A549 (cell line): Measurements from ENCODE around the gene METTL9. TPM values are rescaled to one million over a fixed set of nuclear protein-coding genes. Genes with fewer than 3 reads are reported as not detected.
A peak's percentile ranks its signal among the peaks of the same experiment; 100 is the strongest.

Experiments
- ATAC-seq, 2 experiments: fragments of 200-7000 bp in 1 of 2; fragments of >200 bp in 1 of 2; cut with Nextera tagmentation in 1 of 2; cut with Tn5 transposase in 1 of 2; 3 replicates each; pipeline versions ENCODE4 v1.8.0 to v1.9.1; 2018 to 2020; ENCODE audit warnings: mild to moderate bottlenecking in 1 of 2, moderate library complexity in 1 of 2
- CTCF ChIA-PET: fragments of 300-600 bp; sonication (Branson Sonifier 250); formaldehyde crosslinking; extraction: SDS; loops from one replicate; lab custom pipeline; 2021; ENCODE audit warnings: antibody characterized with exemption, inconsistent platforms; lab: Yijun Ruan, JAX
- POLR2A ChIA-PET: fragments of 350-600 bp; formaldehyde crosslinking; extraction: SDS; loops from one replicate; lab custom pipeline; 2021; ENCODE audit warnings: antibody characterized with exemption, inconsistent platforms; lab: Yijun Ruan, JAX
- DNase-seq, 2 experiments: peaks; one replicate each; pipeline versions ENCODE4 v3.0.0 to v3.0.0-alpha.2; 2011 to 2016; ENCODE audit warnings: low read depth in 1 of 2, low spot score in 1 of 2
- FAIRE-seq: peaks from 2 replicates; lab custom pipeline; 2011; peaks lifted over from hg19 to GRCh38; lab: Jason Lieb, UNC
- H3K27ac ChIP-seq, 2 experiments: fragments of >200 bp; sonication (Bioruptor Twin); formaldehyde crosslinking; 3 replicates each; pipeline ENCODE4 v1.5.1; 2016 to 2017
- H3K4me1 ChIP-seq: fragments of >200 bp; sonication (Bioruptor Twin); formaldehyde crosslinking; 3 replicates; pipeline ENCODE4 v1.6.1; 2016
- H3K4me2 ChIP-seq: fragments of >200 bp; sonication (Bioruptor Twin); formaldehyde crosslinking; 3 replicates; pipeline ENCODE4 v1.6.1; 2016
- H3K4me3 ChIP-seq: fragments of >200 bp; sonication (Bioruptor Twin); formaldehyde crosslinking; 3 replicates; pipeline ENCODE4 v1.5.1; 2016
- H3K9me3 ChIP-seq: fragments of >200 bp; sonication (Bioruptor Twin); formaldehyde crosslinking; 3 replicates; pipeline ENCODE4 v1.6.1; 2016
- CBX2 ChIP-seq: fragments of 200-600 bp; sonication (generic); IDR thresholded peaks from 2 replicates; pipeline ENCODE4 v1.6.1; 2016; ENCODE audit warnings: low read depth, mild to moderate bottlenecking, borderline replicate concordance
- CBX8 ChIP-seq: fragments of 200-600 bp; sonication (generic); IDR thresholded peaks from 2 replicates; pipeline ENCODE4 v1.6.1; 2016
- CEBPB ChIP-seq, 2 experiments: fragments of >200 bp in 1 of 2; sonication (Bioruptor Twin) in 1 of 2; formaldehyde crosslinking in 1 of 2; IDR thresholded peaks; 2 replicates each; pipeline ENCODE4 v1.6.1; 2012 to 2016
- CHD2 ChIP-seq: fragments of 150-350 bp; IDR thresholded peaks from 2 replicates; pipeline ENCODE4 v1.6.1; 2014; ENCODE audit warnings: low read length; ENCODE audit not compliant: partially characterized antibody
- FOSB ChIP-seq: fragments of 250-450 bp; sonication (Bioruptor Pico); IDR thresholded peaks from 2 replicates; pipeline ENCODE4 v1.5.0; 2020; ENCODE audit warnings: mild to moderate bottlenecking, moderate library complexity
- HEYL ChIP-seq: fragments of 250-450 bp; sonication (Bioruptor Pico); IDR thresholded peaks from 2 replicates; pipeline ENCODE4 v1.8.0; 2021; ENCODE audit warnings: mild to moderate bottlenecking, moderate library complexity
- HOXA7 ChIP-seq: fragments of 250-450 bp; sonication (Bioruptor Pico); IDR thresholded peaks from 2 replicates; pipeline ENCODE4 v1.5.0; 2020; ENCODE audit warnings: mild to moderate bottlenecking, moderate library complexity
- HOXB5 ChIP-seq: fragments of 250-450 bp; sonication (Bioruptor Pico); IDR thresholded peaks from 2 replicates; pipeline ENCODE4 v1.5.0; 2020; ENCODE audit warnings: mild to moderate bottlenecking, moderate library complexity
- JUNB ChIP-seq: fragments of >200 bp; sonication (Bioruptor Twin); formaldehyde crosslinking; IDR thresholded peaks from 2 replicates; pipeline ENCODE4 v1.6.1; 2016
- KDM5A ChIP-seq: fragments of 200-600 bp; sonication (generic); IDR thresholded peaks from 2 replicates; pipeline ENCODE4 v1.6.1; 2016; ENCODE audit warnings: antibody characterized with exemption, mild to moderate bottlenecking
- MAX ChIP-seq: IDR thresholded peaks from 2 replicates; pipeline ENCODE4 v1.6.1; 2012
- MYC ChIP-seq: IDR thresholded peaks from 2 replicates; pipeline ENCODE4 v1.6.1; 2012; ENCODE audit warnings: mild to moderate bottlenecking, inconsistent platforms, low read length, improper control_type of control experiment, borderline replicate concordance
- NR3C1 ChIP-seq: fragments of >200 bp; sonication (Bioruptor Twin); formaldehyde crosslinking; IDR thresholded peaks from 3 replicates; pipeline ENCODE4 v1.6.1; 2017
- PBX3 ChIP-seq: IDR thresholded peaks from 2 replicates; pipeline ENCODE4 v1.6.1; 2012
- RAD21 ChIP-seq, 2 experiments: fragments of >200 bp in 1 of 2; sonication (Bioruptor Twin) in 1 of 2; formaldehyde crosslinking in 1 of 2; IDR thresholded peaks in 1 of 2; conservative IDR thresholded peaks in 1 of 2; 2 replicates in 1 of 2; 3 replicates in 1 of 2; pipeline ENCODE4 v1.6.1; 2012 to 2018; ENCODE audit warnings: inconsistent platforms in 1 of 2
- RARB ChIP-seq: fragments of 250-450 bp; sonication (Bioruptor Pico); IDR thresholded peaks from 2 replicates; pipeline ENCODE4 v1.8.0; 2021; ENCODE audit warnings: mild to moderate bottlenecking, moderate library complexity
- RCOR1 ChIP-seq: fragments of 150-350 bp; IDR thresholded peaks from 2 replicates; pipeline ENCODE4 v1.6.1; 2014; ENCODE audit warnings: antibody characterized with exemption, low read length, low read depth
- RFX5 ChIP-seq: fragments of 450-650 bp; IDR thresholded peaks from 2 replicates; pipeline ENCODE4 v1.7.1; 2014; ENCODE audit warnings: antibody characterized with exemption, mild to moderate bottlenecking, moderate library complexity
- ZC3H11A ChIP-seq: fragments of 450-650 bp; IDR thresholded peaks from 2 replicates; pipeline ENCODE4 v1.6.1; 2014; ENCODE audit warnings: antibody characterized with exemption, mild to moderate bottlenecking
- ZFP36 ChIP-seq: fragments of 450-650 bp; IDR thresholded peaks from 2 replicates; pipeline ENCODE4 v1.6.1; 2014; ENCODE audit warnings: borderline replicate concordance; ENCODE audit not compliant: partially characterized antibody
- WGBS: methylation state at CpG from one replicate; pipeline ENCODE4 v1.1.6; 2017; ENCODE audit errors: missing lambda C conversion rate; 5-methylcytosine and 5-hydroxymethylcytosine counted together
- polyA plus RNA-seq, 4 experiments: library from polyadenylated mRNA; depleted of rRNA in 3 of 4; stranded (reverse); fragments of >200 nt; fragmentation: RNase III in 1 of 4; extraction: RNeasy Plus Mini Kit Qiagen cat#74134 plus additional on column Dnase treatment in 1 of 4; gene quantifications; 2 replicates in 3 of 4; 3 replicates in 1 of 4; pipeline ENCODE4 v1.2.3, GENCODE V29; 2011 to 2017
- TF ChIP-seq, protein P1 (sequence below): IDR thresholded peaks from 2 replicates; pipeline ENCODE4 v1.6.1; 2012; ENCODE audit warnings: low read depth, borderline replicate concordance
- TF ChIP-seq, protein P2 (sequence below): fragments of >200 bp; sonication (Bioruptor Twin); formaldehyde crosslinking; IDR thresholded peaks from 2 replicates; pipeline ENCODE4 v1.6.1; 2016

METTL9 gene
- polyA plus RNA-seq, 2 of the 4 experiments (the other 2 are of a cell fraction): 72.2 to 124 TPM

GRCh38 chr16:21663889-21664647 lies 64.7 kb downstream of the METTL9 start, which contains the start of gene OTOA:
OTOA (plus strand) TSS chr16:21663968; CDS start chr16:21678515, 14,547 bp downstream.
- no peak for TF ChIP-seq MYC
- no peak for TF ChIP-seq CBX8
- TF ChIP-seq, protein P1, sequence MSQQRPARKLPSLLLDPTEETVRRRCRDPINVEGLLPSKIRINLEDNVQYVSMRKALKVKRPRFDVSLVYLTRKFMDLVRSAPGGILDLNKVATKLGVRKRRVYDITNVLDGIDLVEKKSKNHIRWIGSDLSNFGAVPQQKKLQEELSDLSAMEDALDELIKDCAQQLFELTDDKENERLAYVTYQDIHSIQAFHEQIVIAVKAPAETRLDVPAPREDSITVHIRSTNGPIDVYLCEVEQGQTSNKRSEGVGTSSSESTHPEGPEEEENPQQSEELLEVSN: no peak
- TF ChIP-seq HOXB5: no peak
- TF ChIP-seq RCOR1: no peak
- no peak for TF ChIP-seq CHD2
- TF ChIP-seq FOSB: no peak
- no peak for TF ChIP-seq RAD21 (conservative IDR thresholded peaks at IDR 0.05 in 1 of 2, IDR thresholded peaks at IDR 0.05 in 1 of 2)
- no peak for TF ChIP-seq RARB (CRISPR knock-in tag)
- TF ChIP-seq, protein P2, sequence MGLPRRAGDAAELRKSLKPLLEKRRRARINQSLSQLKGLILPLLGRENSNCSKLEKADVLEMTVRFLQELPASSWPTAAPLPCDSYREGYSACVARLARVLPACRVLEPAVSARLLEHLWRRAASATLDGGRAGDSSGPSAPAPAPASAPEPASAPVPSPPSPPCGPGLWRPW: no peak
- TF ChIP-seq KDM5A: no peak
- TF ChIP-seq RFX5: no peak
- TF ChIP-seq, all 56 proteins: peak for 0
- peak within 1 kb of the TSS; percentile 50 for H3K4me2 ChIP-seq
- 0 out of 6 replicates have a peak within 1 kb of the TSS, but pooled peaks of 1 of the 2 experiments have one; percentile 18 for H3K27ac ChIP-seq
- 0 out of 3 replicates have a peak within 1 kb of the TSS, but pooled peaks have one; percentile 8 for H3K4me3 ChIP-seq
- CTCF ChIA-PET: interaction anchor here (1.9 kb wide), 1 partner anchor 44 kb away, joined by 5 read pairs; no protein-coding TSS in a partner anchor
- ATAC-seq (peak; percentile 43 to 46; a peak in 2 of 6 replicates), FAIRE-seq (no peak), DNase-seq (no peak)
- POLR2A ChIA-PET: no interaction called here
- no peaks in the 10 kb centered on the region for H3K4me1 ChIP-seq
- no peaks in the 10 kb centered on the region for H3K9me3 ChIP-seq
- WGBS: 65% methylated on average over 18 of the region's 45 CpGs

GRCh38 chr16:21664801-21665492 lies 65.6 kb downstream of the METTL9 start:
- ATAC-seq (no peak), FAIRE-seq (no peak), DNase-seq (no peak)
- H3K4me2 ChIP-seq: no peak overlapping the region
- 92% methylated on average over 10 of the region's 10 CpGs for WGBS
- H3K4me3 ChIP-seq: no peak overlapping the region
- no peak for TF ChIP-seq CBX2
- TF ChIP-seq ZC3H11A: peak; percentile 97
- TF ChIP-seq MAX: no peak
- TF ChIP-seq, all 56 proteins: peak for 1
- CTCF ChIA-PET: interaction anchor here (1.9 to 4.3 kb wide), 2 partner anchors 8 to 44 kb away, joined by 5 to 26 read pairs; no protein-coding TSS in a partner anchor
- Histone ChIP-seq H3K9me3 (no peaks in the 10 kb centered on the region), H3K4me1 (no peaks in the 10 kb centered on the region), H3K27ac (no peak overlapping the region)
- POLR2A ChIA-PET: no interaction called here

DNA sequence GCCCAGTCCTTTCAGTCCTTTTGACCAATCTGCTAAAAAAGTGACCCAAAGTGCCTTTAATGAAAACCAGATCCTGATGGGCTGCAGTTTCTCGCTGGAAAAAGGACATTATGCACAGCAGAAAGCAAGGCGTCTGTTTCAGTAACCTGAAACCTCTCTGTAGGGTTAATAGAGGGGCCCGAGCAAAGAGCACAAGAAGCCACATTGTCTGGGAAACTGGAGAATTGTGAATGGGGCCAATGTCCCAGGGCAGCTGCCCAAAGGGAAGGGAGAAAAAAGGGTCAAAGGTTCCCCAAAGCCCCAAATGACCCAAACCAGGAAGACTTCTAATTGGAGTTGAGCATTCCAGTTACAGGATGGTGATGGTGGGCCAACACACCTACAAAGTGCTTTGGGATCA lies 67.4 kb downstream of the METTL9 start:
- Histone ChIP-seq H3K4me1 (no peaks in the 10 kb centered on the region), H3K9me3 (no peaks in the 10 kb centered on the region), H3K4me2 (no peak overlapping the region), H3K4me3 (no peak overlapping the region), H3K27ac (no peak overlapping the region)
- no peak for DNase-seq
- ATAC-seq: no peak
- CTCF ChIA-PET: interaction anchor here (4.3 kb wide), 1 partner anchor 9 kb away, joined by 26 read pairs; no protein-coding TSS in a partner anchor
- POLR2A ChIA-PET: no interaction called here
- TF ChIP-seq, protein P2: no peak
- TF ChIP-seq HEYL (CRISPR knock-in tag) (no peak), MAX (no peak), KDM5A (no peak), NR3C1 (no peak), HOXA7 (CRISPR knock-in tag) (no peak), HOXB5 (no peak), JUNB (no peak), PBX3 (no peak), ZFP36 (no peak), CEBPB (IDR thresholded peaks at IDR 0.05) (no peak), FOSB (no peak)
- no peak for FAIRE-seq
- 67% methylated on average over 3 of the region's 3 CpGs for WGBS
